HG02852 (cell line): ENCODE data around the gene ADRA2A.

Experiments used
- ATAC-seq: cut with Tn5 transposase; IDR thresholded peaks from one replicate; pipeline ENCODE4 v1.9.1; 2021; ENCODE audit warnings: mild to moderate bottlenecking, moderate library complexity; ENCODE audit not compliant: unreplicated experiment

The ADRA2A gene

GRCh38 chr10:111109501-111110242 is 32.8 kb downstream of the ADRA2A start:
- no peak for ATAC-seq

GRCh38 chr10:111110771-111111170 is 33.9 kb downstream of the ADRA2A start:
- ATAC-seq, result no peak

DNA sequence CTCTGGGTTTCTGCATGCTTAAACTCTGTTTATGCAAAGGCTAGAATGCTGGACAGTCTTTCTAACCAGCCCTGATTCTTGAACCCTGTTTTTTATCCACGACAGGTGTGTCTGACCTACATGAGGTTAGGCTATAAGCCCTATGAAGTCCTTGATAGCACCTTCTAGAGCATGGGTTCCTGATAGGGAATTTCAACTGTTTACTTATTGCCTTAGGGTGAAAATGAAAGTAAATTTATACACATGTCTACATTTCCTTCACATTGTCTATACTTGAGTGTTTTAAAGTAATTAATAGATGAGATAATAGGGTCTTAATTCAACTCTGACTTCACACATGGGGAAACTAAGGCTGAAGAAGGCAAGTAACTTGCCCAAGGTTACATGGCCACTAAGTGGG is 35.5 kb downstream of the ADRA2A start:
- no peak for ATAC-seq

GRCh38 chr10:111113238-111113960 is 36.6 kb downstream of the ADRA2A start:
- ATAC-seq, result no peak

DNA sequence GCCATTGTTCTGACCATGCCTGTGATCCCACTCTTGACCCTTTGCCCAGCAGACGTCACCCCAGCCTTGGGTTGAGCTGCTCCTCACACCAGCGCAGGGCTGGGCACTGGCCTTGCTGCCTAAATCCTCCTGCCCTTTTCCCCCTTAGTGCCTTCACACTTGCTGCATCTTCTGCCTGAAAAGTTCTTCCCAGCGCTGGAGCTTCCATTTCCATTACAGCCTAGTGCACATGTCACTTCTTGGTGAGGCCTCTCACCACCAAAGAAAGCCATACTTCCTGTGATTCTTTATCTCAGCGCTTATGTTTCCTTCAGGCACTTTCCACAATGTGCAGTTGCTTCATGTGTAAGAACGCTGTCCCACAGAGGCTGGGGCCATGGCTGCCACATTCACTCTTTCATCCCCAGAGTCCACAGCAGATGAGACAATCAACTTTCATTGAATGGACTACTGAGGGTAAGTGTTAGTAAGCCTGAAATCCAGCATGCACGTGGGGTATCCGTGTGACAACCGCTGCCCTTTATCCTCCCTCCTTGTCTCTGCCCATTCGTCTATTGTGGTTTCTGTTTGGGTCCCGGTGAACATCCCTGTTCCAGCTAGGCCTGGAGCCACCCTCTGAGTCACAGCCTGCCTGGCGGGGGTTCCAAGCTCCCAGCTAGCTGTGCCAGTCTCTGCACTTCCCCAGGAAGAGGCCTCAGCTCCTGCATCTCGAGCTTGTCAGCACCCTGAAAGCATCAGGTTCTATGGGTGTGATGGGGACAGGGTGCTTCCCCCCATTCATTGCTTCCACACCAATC is 37.3 kb downstream of the ADRA2A start:
- no peak for ATAC-seq

GRCh38 chr10:111114758-111115500 is 38.1 kb downstream of the ADRA2A start:
- ATAC-seq, result no peak

- ATAC-seq, result no peak
Measured at GRCh38 chr10:111116211-111116610, 39.4 kb downstream of the ADRA2A start.

- no peak for ATAC-seq
Measured at GRCh38 chr10:111116762-111117445, 40.1 kb downstream of the ADRA2A start.

DNA sequence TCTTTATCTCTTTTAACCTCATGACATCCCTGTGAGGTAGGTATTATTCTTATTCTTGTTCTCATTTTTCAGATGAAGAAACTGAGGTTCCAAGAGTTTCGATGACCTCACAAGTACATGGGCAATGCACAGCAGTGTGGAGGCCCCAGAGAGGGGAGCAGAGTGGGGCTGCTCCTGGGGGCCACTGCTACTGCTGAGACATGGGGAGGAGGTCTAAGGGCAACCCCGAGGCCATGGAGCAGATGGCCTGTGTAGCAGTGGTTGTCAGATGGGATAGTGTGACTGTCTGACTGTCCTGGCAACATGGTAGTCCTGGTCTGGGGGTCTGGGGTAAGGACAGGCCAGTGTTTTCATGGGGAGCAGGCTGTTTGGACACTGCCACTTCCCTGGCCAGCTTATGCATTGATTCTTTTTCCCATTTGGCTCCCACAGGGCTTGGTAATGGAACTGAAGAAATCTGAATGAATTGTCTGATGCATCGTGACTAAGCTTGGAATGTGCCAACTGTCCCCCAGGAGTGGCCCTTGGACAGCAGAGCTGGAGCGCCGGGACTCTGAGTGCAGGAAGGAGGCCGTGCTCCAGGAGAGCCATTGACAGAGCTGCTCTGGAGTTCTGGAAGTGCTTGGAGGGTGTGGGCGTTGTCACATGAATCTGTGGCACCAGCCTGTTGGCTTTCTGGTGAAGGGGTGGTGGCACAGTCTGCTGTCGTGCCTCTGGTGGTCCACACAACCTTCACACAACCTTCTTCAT is 40.9 kb downstream of the ADRA2A start:
- no peak for ATAC-seq

GRCh38 chr10:111118758-111119157 is 41.9 kb downstream of the ADRA2A start:
- no peak for ATAC-seq

DNA sequence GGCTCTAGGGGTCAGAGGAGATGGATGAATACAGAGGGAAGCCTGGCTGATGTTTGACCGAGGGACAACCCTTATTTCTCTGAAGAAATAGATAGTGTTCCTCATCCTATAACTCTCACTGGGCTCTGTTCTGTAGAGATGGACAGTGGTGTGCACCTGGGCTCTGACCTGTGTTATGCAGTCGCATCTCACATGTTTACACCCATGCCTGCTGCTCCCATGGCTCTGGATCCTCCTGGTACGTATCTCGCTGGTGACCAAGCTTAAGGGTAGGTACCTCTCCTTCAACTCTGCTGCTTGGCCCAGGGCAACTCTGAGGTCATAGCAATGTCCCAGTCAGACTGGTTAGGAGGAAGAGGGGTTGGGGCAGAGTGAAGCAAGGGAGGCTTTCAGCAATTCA is 42.8 kb downstream of the ADRA2A start:
- no peak for ATAC-seq

DNA sequence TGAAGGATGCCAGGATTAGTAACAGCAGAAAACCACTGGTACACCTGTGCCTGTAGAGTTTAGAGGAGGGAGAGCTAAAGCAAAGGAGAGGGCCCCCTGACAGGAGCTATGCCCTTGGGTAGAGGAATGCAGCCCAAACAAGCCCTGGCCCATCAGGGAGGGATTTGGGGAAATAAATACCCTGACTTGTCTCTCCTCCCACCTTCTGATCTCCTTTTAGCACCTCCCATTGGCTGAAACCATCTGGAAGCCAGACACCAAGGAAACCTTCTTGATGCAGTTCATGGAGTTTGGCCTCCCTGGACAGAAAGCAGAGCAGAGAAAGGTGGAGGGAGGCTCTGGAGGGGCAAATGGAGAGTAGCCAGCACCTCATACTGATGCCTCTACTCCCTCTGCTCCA is 45.3 kb downstream of the ADRA2A start:
- ATAC-seq, result no peak

- ATAC-seq, result no peak
Measured at GRCh38 chr10:111123883-111124282, 47.1 kb downstream of the ADRA2A start.

- no peak for ATAC-seq
Measured at GRCh38 chr10:111125102-111125501, 48.3 kb downstream of the ADRA2A start.

DNA sequence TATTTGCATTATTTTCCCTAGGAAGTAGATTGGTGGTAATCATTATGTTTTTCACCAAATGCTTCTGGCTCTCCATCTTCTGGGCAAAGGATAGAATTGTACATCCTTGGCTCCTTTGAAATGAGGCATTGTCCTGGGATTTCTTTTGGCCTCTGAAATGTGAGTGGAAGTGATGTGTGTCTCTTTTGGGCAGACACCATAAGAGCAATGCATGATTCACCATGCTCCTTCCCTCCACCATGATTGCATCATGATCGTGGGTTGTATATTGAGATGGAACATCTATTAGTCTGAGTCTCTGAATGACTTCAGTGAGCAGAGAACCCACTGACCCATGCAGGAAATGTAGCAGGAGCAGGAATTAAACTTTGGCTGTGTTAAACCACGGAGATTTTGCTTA is 49.2 kb downstream of the ADRA2A start:
- no peak for ATAC-seq

DNA sequence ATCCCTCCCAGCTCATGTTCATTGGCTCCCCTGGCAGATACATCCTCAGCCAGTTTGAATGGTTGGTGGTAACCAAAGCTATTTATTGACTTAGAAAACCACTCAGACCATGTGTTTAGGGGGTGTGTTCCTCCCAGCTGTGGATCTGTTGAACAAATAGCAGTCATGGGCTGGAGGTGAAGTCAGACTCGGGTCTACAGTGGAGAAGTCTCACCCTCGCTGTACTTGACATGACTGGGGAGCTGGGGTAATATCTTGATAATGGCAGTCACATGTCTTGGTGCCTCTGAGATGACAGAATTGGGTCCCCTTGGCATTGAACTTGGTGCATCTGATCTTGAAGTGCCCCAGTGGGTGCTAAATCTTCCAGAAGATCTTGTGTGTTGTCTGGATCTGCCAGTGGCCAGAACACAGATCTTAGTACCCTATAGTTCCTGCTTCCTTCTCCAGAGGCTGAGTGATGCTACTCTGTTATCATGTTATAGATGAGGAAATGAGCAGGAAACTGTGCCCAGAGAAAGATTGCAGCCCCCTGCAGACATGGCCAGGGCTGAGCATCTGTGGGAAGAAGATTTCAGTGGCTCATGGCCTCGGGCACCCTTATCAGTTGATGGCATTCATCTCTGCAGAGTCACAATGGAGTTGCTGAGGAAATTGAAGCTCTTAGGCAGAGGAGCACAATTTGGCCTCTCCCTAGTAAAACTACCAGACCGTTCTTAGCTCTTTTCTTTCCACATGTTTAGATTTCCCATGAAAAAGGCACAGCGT is 50.4 kb downstream of the ADRA2A start:
- no peak for ATAC-seq

DNA sequence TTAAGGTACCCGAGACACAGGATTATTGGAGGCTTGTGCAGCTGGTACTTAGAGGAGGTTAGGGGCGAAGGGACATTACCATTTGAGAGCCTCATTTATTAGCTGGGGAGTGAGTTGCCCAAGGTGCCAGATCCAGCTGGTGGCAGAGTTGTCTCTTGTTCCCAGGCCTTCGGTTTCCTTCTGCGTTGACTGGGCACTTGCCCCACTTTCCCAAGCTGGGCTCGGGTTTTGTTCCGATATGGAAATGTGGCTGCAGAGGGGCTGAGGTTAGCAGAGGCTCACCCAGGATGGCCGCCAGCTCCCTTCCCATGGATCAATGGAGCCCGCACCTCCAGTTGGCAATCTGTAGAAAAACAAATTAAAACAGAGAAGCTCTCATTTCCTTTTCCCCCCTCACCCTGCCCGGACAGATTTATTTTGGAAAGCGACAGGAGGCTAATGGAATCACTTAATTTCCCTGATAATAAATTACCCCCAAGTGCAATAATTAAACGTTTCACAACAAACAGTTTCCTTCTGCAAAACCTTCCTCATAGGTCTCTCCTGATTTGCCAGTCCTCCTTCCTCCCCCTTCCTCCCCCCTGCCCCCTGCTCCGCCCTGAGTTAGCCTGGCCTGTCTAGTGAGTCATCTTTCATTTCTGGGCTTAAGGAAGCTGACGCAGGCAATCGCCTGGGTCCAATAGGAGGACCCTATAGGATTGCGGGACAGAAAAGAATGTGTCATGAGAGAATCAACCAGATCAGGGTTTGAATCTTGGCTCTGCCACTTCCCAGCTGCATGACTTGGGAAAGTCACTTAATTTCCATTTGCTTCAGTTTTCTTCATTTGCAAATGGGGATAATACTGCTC is 51.7 kb downstream of the ADRA2A start:
- ATAC-seq, result no peak

- ATAC-seq, result no peak
Measured at GRCh38 chr10:111129363-111129762, 52.5 kb downstream of the ADRA2A start.
